Measurements from ENCODE around the gene ZDHHC11.

DNA sequence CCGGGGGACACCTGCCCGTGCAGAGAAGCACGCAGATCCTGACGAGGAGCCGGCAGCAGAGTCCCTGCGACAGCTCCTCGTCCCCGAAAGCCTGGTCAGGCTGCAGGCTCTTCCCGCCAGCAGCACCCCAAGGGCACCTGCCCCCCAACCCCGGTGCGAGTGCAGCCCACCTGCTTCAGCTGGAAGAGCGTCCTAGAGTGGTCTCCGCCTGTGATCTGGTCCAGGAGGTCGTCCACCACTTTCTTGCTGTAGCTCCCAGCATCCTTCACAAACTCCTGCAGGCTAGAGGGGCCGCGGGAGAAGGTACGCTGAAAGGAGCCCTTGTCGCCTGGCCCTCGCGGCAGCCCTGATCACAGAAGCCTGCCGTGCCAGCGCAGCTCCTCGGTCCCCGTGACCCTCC lies 25.1 kb upstream of the ZDHHC11 start:
- no peak for TF ChIP-seq POLR2A (IDR thresholded peaks at IDR 0.05)
- TF ChIP-seq, protein P1, sequence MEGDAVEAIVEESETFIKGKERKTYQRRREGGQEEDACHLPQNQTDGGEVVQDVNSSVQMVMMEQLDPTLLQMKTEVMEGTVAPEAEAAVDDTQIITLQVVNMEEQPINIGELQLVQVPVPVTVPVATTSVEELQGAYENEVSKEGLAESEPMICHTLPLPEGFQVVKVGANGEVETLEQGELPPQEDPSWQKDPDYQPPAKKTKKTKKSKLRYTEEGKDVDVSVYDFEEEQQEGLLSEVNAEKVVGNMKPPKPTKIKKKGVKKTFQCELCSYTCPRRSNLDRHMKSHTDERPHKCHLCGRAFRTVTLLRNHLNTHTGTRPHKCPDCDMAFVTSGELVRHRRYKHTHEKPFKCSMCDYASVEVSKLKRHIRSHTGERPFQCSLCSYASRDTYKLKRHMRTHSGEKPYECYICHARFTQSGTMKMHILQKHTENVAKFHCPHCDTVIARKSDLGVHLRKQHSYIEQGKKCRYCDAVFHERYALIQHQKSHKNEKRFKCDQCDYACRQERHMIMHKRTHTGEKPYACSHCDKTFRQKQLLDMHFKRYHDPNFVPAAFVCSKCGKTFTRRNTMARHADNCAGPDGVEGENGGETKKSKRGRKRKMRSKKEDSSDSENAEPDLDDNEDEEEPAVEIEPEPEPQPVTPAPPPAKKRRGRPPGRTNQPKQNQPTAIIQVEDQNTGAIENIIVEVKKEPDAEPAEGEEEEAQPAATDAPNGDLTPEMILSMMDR (IDR thresholded peaks at IDR 0.05): no peak
